Measurements from ENCODE around the gene CYREN.

Gene CYREN

DNA sequence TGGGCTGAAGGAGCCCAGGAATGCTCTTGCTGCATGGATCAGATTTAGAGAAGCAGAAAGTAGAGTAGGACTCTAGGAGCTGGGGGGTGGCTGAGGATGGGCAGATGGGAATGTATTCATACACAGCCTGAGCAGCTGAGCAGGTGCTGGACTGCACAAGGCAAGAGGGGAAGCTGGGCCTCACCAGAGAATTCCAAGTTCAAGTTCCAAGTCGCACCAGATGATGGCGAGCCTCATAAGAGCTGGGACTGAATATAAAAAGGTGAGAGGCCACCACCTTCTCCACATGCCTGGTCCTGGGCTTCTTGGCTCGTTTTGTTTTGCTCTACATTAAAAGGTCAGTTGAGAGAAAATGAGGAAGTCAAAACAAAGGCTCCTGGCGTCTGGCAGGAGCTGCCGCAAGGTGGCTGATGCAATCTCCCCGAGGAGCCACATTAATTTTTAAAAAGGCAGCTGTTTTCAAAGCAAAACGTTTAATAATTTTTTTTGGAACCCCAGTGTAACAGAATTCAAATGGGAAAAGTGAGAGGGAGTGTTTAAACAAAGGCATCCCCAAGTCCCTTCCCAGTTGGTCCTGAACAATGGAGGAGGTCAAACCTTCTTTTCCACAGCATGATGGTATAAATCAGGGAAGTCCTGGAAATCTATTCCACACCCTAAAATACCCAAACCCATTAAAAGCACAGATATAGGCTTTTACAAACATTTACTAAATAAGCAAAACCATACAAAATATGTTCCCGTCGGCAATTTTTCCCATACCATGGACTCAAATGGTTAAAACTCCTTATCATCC lies 9.5 kb downstream of the CYREN start:
- Mint-ChIP-seq H3K4me3 (no peak overlapping the region), H3K9me3 (peaks cover 71% of the 10 kb centered on the region), H3K36me3 (ENCODE audit: low read depth) (peaks cover 95% of the 10 kb centered on the region), H3K4me1 (peaks cover 16% of the 10 kb centered on the region), H3K27me3 (ENCODE audit: low read depth, poor library complexity) (peaks cover 9% of the 10 kb centered on the region), H3K27ac (no peak overlapping the region)
- TF ChIP-seq, protein P1, sequence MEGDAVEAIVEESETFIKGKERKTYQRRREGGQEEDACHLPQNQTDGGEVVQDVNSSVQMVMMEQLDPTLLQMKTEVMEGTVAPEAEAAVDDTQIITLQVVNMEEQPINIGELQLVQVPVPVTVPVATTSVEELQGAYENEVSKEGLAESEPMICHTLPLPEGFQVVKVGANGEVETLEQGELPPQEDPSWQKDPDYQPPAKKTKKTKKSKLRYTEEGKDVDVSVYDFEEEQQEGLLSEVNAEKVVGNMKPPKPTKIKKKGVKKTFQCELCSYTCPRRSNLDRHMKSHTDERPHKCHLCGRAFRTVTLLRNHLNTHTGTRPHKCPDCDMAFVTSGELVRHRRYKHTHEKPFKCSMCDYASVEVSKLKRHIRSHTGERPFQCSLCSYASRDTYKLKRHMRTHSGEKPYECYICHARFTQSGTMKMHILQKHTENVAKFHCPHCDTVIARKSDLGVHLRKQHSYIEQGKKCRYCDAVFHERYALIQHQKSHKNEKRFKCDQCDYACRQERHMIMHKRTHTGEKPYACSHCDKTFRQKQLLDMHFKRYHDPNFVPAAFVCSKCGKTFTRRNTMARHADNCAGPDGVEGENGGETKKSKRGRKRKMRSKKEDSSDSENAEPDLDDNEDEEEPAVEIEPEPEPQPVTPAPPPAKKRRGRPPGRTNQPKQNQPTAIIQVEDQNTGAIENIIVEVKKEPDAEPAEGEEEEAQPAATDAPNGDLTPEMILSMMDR (IDR thresholded peaks at IDR 0.05), result no peak
- DNase-seq, result no peak

GRCh38 chr7:135160098-135160857 lies 10.2 kb downstream of the CYREN start:
- H3K27me3 Mint-ChIP-seq (ENCODE audit: low read depth, poor library complexity), result peaks cover 9% of the 10 kb centered on the region
- H3K36me3 Mint-ChIP-seq (ENCODE audit: low read depth), result peaks cover 93% of the 10 kb centered on the region
- H3K27ac Mint-ChIP-seq, result peak overlapping the region; percentile 9
- no peak overlapping the region for H3K4me3 Mint-ChIP-seq
- H3K9me3 Mint-ChIP-seq, result peaks cover 78% of the 10 kb centered on the region
- TF ChIP-seq, protein P1 (IDR thresholded peaks at IDR 0.05), result no peak
- H3K4me1 Mint-ChIP-seq, result peaks cover 16% of the 10 kb centered on the region
- no peak for DNase-seq

DNA sequence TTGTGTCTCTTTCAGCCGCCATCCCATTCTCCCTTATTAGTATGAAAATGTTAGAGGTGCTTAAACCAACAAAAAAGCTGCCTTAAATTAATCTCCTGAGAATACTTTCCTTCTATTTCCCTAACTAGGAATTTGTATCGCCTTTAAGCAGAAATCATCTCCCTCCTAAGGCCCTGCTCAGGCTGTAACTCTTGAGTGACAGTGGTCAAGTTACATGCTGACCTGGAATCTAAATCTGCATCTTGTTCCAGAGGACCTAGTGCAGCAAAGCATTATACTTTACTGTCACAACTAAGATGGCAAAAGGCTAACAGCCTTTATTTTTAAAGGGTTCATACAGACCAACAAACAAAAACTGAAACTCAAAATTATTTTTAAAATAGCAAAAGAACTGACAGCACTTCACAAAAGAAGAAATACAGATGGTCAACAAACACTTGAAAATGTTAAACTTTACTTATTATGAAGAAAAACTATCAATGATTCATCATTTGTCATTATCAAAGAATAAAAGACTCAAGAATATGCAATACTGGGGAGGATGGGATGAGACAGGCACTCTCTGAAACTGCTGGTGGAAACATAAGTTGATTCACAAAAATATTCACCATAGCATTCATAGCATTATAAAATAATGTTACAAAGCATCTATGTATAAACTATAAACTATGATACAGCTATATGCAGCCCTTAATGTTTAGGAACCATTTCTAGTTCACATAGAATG lies 11.0 kb downstream of the CYREN start:
- Mint-ChIP-seq H3K4me1 (peaks cover 16% of the 10 kb centered on the region), H3K4me3 (no peak overlapping the region), H3K36me3 (ENCODE audit: low read depth) (peaks cover 93% of the 10 kb centered on the region), H3K27ac (no peak overlapping the region), H3K27me3 (ENCODE audit: low read depth, poor library complexity) (peaks cover 9% of the 10 kb centered on the region), H3K9me3 (peaks cover 86% of the 10 kb centered on the region)
- TF ChIP-seq, protein P1 (IDR thresholded peaks at IDR 0.05), result no peak
- no peak for DNase-seq

DNA sequence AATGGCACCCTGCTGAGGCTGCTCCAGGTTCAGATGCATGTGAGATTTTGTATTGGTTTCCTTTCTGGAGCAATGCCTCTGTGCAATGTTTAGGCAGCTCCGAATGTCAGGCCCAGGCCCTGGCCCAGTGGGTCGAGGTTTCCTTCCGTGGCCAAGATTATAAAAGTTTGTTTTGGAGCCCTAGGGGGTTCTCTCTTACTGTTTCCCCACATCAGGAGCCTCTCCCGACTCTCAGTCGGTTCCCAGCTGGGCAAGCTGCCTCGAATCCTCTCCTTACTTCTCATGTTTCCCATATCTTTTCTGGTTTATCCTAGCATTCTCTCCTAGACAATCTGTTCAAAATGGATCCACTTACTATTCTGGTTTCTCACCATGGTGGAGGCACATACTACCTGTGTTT lies 11.6 kb downstream of the CYREN start:
- TF ChIP-seq, protein P1 (IDR thresholded peaks at IDR 0.05), result no peak

GRCh38 chr7:135158141-135158655 lies 12.3 kb downstream of the CYREN start:
- Mint-ChIP-seq H3K27me3 (ENCODE audit: low read depth, poor library complexity) (peaks cover 9% of the 10 kb centered on the region), H3K4me3 (no peak overlapping the region), H3K9me3 (peaks cover 94% of the 10 kb centered on the region), H3K4me1 (peaks cover 16% of the 10 kb centered on the region), H3K27ac (no peak overlapping the region), H3K36me3 (ENCODE audit: low read depth) (peaks cover 90% of the 10 kb centered on the region)
- TF ChIP-seq, protein P1 (IDR thresholded peaks at IDR 0.05), result no peak
- no peak for DNase-seq

More for the DNA sequence above, 11.6 kb downstream of the CYREN start:
- Mint-ChIP-seq H3K36me3 (ENCODE audit: low read depth) (peaks cover 92% of the 10 kb centered on the region), H3K27me3 (ENCODE audit: low read depth, poor library complexity) (peaks cover 9% of the 10 kb centered on the region), H3K27ac (no peak overlapping the region), H3K9me3 (peaks cover 89% of the 10 kb centered on the region), H3K4me3 (no peak overlapping the region), H3K4me1 (peaks cover 16% of the 10 kb centered on the region)
- no peak for DNase-seq

Measured in nephron progenitor cell (in vitro differentiated cells).